SKM-1 treated with dmso at 0.1 percent for 144 hours (cell line): Measurements from ENCODE around the gene XRCC5.
"Not testable (repeated sequence)": the region's sequence is repeated elsewhere in the genome, so short reads cannot be mapped to it uniquely, and the experiment has no call there.

Experiments
- DNase-seq: peaks from one replicate; lab custom pipeline; 2025; ENCODE audit not compliant: unreplicated experiment; lab: John Stamatoyannopoulos, UW

Gene XRCC5

GRCh38 chr2:216192181-216192580, 83.0 kb downstream of the XRCC5 start:
- DNase-seq = no peak

- DNase-seq = no peak
Measured at GRCh38 chr2:216192931-216193330, 83.8 kb downstream of the XRCC5 start.

- no peak for DNase-seq
Measured at GRCh38 chr2:216194013-216194412, 84.9 kb downstream of the XRCC5 start.

GRCh38 chr2:216194561-216194960, 85.4 kb downstream of the XRCC5 start:
- no peak for DNase-seq

- DNase-seq = no peak
Measured at GRCh38 chr2:216195565-216196029, 86.4 kb downstream of the XRCC5 start.

GRCh38 chr2:216201692-216202306, 92.7 kb downstream of the XRCC5 start:
- no peak for DNase-seq

- DNase-seq = no peak
Measured at GRCh38 chr2:216202626-216203250, 93.6 kb downstream of the XRCC5 start.

GRCh38 chr2:216205486-216205885, 96.3 kb downstream of the XRCC5 start:
- DNase-seq = peak; percentile 61

GRCh38 chr2:216206041-216206703, 97.0 kb downstream of the XRCC5 start:
- DNase-seq = no peak

- DNase-seq = no peak
Measured at GRCh38 chr2:216206821-216207220, 97.7 kb downstream of the XRCC5 start.

GRCh38 chr2:216208661-216209060, 99.5 kb downstream of the XRCC5 start:
- not testable (repeated sequence) for DNase-seq

GRCh38 chr2:216210701-216211540, 101.8 kb downstream of the XRCC5 start:
- DNase-seq = peak; percentile 5

- DNase-seq = no peak
Measured at GRCh38 chr2:216211614-216212145, 102.5 kb downstream of the XRCC5 start.

GRCh38 chr2:216214768-216215167, 105.6 kb downstream of the XRCC5 start:
- DNase-seq = no peak

- no peak for DNase-seq
Measured at GRCh38 chr2:216215658-216216390, 106.7 kb downstream of the XRCC5 start.

GRCh38 chr2:216216951-216217903, 108.1 kb downstream of the XRCC5 start:
- DNase-seq = no peak

- DNase-seq = no peak
Measured at GRCh38 chr2:216217904-216218260, 108.7 kb downstream of the XRCC5 start.

GRCh38 chr2:216219861-216220260, 110.7 kb downstream of the XRCC5 start:
- no peak for DNase-seq

GRCh38 chr2:216220976-216221375, 111.8 kb downstream of the XRCC5 start:
- DNase-seq = no peak
